Stomach (tissue), 9 donors: ENCODE data around the gene POLE3. TPM values are rescaled to one million over a fixed set of nuclear protein-coding genes. Genes with fewer than 3 reads are reported as not detected.

ENCODE experiments used
- DNase-seq, 2 donors: peaks; one replicate each; pipeline versions ENCODE4 v3.0.0 to v3.0.0-alpha.2; 2013 to 2019
- H3K27ac ChIP-seq, 5 donors: fragments of 200-600 bp in 4 of 5; sonication (generic) in 4 of 5; one replicate each; pipeline ENCODE4 v1.5.1; 2013 to 2019; ENCODE audit warnings: mild to moderate bottlenecking in 1 of 5, moderate library complexity in 1 of 5
- H3K27me3 ChIP-seq, 3 donors: fragments of 200-600 bp; sonication (generic); one replicate each; pipeline ENCODE4 v1.5.1; 2017 to 2019; ENCODE audit warnings: mixed run types in 1 of 3
- H3K36me3 ChIP-seq, 4 donors: fragments of 200-600 bp; sonication (generic); 1 replicate in 3 of 4; 2 replicates in 1 of 4; pipeline ENCODE4 v1.5.1; 2016 to 2019
- H3K4me1 ChIP-seq, 4 donors: fragments of 200-600 bp; sonication (generic); one replicate each; pipeline ENCODE4 v1.5.1; 2016 to 2019
- H3K4me3 ChIP-seq, 4 donors: fragments of 200-600 bp; sonication (generic) in 3 of 4; one replicate each; pipeline ENCODE4 v1.5.1; 2016 to 2019; ENCODE audit warnings: mild to moderate bottlenecking in 1 of 4
- H3K9me3 ChIP-seq, 4 donors: fragments of 200-600 bp; sonication (generic); one replicate each; pipeline ENCODE4 v1.5.1; 2016 to 2019
- EP300 ChIP-seq: sonication (generic); formaldehyde crosslinking; IDR thresholded peaks from one replicate; pipeline ENCODE4 v1.6.1; 2017; ENCODE audit warnings: antibody characterized with exemption
- POLR2A ChIP-seq, 4 donors: fragments of 450-650 bp; IDR thresholded peaks; one replicate each; pipeline ENCODE4 v1.6.1; 2016; ENCODE audit warnings: antibody characterized with exemption in 4 of 4, control low read depth in 2 of 4, mild to moderate bottlenecking in 1 of 4, moderate library complexity in 1 of 4
- POLR2AphosphoS5 ChIP-seq, 3 donors: sonication (generic); formaldehyde crosslinking; IDR thresholded peaks; one replicate each; pipeline ENCODE4 v1.6.1; 2016; ENCODE audit warnings: antibody characterized with exemption in 3 of 3
- WGBS, 5 donors: extraction: QIAGEN DNeasy Blood & Tissue Kit in 3 of 5; methylation state at CpG; one replicate each; pipeline versions ENCODE4 v1.1.5 to v1.1.7; 2013 to 2018; 5-methylcytosine and 5-hydroxymethylcytosine counted together
- intact Hi-C: fragments of 100-400 bp; cut with DNase I; formaldehyde crosslinking; loops from one replicate; pipeline ENCODE4 v1.15.1; 2023; ENCODE audit warnings: low total_unique reads
- polyA plus RNA-seq, 3 donors: library from polyadenylated mRNA; stranded (reverse); fragments of 200-250 nt; gene quantifications; one replicate each; pipeline ENCODE4 v1.2.3, GENCODE V29; 2013
- total RNA-seq, 5 donors: library from RNA; depleted of rRNA; stranded (reverse); fragments of >200 nt; gene quantifications; one replicate each; pipeline versions ENCODE4 v1.1.0 to v1.2.3, GENCODE V29; 2014 to 2016
- TF ChIP-seq, protein P1 (sequence below), 7 experiments: fragments of 450-650 bp in 4 of 7; fragments of 200-600 bp in 3 of 7; sonication (generic) in 3 of 7; IDR thresholded peaks; one replicate each; pipeline ENCODE4 v1.5.1; 2016 to 2019; ENCODE audit warnings: antibody characterized with exemption in 7 of 7, control low read depth in 2 of 7, mild to moderate bottlenecking in 1 of 7
- donor health status: healthy with polysubstance abuse.
- donor health status: Bipolar disorder and iron deficiency.
- donor health status: healthy.

The POLE3 gene
- total and polyA plus RNA-seq, 8 donors, result 4.1 to 47.4 (median 28.8) TPM

DNA sequence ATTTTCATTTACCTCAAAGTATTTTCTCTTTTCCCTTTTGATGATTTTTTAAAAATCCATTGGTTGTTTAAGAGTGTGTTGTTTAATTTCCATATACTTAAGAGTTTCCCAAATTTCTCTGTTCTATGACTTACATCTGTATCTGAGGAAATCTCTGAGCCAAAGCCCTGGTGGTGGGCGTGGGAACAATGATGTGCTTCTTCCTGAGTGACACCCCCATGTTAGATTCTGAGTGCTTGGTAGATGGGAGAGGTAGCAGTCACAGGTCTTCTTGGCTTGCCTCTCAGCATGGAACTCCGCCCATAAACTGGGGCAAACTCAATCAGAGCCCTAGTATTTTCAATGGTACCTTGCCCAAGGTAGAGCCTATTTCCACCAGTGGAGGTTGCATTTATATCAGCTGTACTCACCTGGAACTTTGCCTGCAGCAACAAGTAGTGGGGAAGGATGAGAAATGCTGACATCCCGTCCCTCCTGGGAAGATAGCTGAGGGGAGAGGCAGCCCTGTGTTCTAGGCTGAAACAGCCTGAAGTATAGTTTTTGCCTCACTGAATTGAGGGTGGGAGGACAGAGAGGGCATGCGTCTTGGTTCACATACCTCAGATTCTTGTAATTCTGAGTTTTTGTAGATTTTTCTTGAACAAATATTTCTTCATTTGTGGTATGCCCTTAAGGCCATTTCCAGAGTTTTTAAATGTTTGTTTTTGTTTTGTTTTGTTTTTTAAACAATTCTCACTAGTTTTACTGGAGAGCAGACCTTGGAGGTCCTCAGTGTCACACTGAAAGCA lies 26.4 kb upstream of the POLE3 start:
- Histone ChIP-seq H3K4me3 (no peak overlapping the region), H3K36me3 (no peaks in the 10 kb centered on the region), H3K27ac (no peak overlapping the region), H3K27me3 (no peaks in the 10 kb centered on the region), H3K4me1 (no peaks in the 10 kb centered on the region), H3K9me3 (no peaks in the 10 kb centered on the region)
- intact Hi-C loops, result no loop called here
- DNase-seq, result no peak
- 68 to 77% (median 76%) methylated on average over 4 of the region's 4 CpGs for WGBS, 5 donors
- TF ChIP-seq, protein P1, sequence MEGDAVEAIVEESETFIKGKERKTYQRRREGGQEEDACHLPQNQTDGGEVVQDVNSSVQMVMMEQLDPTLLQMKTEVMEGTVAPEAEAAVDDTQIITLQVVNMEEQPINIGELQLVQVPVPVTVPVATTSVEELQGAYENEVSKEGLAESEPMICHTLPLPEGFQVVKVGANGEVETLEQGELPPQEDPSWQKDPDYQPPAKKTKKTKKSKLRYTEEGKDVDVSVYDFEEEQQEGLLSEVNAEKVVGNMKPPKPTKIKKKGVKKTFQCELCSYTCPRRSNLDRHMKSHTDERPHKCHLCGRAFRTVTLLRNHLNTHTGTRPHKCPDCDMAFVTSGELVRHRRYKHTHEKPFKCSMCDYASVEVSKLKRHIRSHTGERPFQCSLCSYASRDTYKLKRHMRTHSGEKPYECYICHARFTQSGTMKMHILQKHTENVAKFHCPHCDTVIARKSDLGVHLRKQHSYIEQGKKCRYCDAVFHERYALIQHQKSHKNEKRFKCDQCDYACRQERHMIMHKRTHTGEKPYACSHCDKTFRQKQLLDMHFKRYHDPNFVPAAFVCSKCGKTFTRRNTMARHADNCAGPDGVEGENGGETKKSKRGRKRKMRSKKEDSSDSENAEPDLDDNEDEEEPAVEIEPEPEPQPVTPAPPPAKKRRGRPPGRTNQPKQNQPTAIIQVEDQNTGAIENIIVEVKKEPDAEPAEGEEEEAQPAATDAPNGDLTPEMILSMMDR (IDR thresholded peaks at IDR 0.05), result no peak
- TF ChIP-seq POLR2A (IDR thresholded peaks at IDR 0.05), result no peak
- TF ChIP-seq EP300, result no peak
- no peak for TF ChIP-seq POLR2AphosphoS5 (IDR thresholded peaks at IDR 0.05)

DNA sequence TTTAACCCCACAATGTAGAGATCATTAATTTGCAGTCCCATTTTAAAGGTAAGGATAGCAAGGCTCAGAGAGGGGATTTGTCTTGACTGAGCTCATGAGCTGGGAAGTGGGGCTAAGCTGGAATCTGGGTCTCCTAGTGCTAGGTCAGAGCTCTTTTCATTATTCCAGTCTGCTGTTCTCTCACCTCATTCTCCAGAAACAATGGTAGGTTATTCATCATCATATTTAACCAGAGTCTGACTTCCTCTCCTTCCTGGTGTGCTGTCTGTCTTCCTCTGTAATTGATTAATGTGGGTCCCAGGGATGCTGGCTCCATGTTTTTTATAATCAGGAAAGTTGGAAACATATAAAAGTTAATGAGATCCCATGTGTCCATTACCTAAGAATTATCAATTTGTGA lies 20.7 kb upstream of the POLE3 start:
- H3K4me3 ChIP-seq, result no peak overlapping the region
- H3K36me3 ChIP-seq, result no peaks in the 10 kb centered on the region
- H3K4me1 ChIP-seq, result no peaks in the 10 kb centered on the region
- no peaks in the 10 kb centered on the region for H3K27me3 ChIP-seq
- no peak for DNase-seq
- H3K27ac ChIP-seq, result no peak overlapping the region
- intact Hi-C loops, result no loop called here
- TF ChIP-seq POLR2A (IDR thresholded peaks at IDR 0.05) (no peak), EP300 (no peak), POLR2AphosphoS5 (IDR thresholded peaks at IDR 0.05) (no peak)
- TF ChIP-seq, protein P1 (IDR thresholded peaks at IDR 0.05), result no peak
- no peaks in the 10 kb centered on the region for H3K9me3 ChIP-seq

DNA sequence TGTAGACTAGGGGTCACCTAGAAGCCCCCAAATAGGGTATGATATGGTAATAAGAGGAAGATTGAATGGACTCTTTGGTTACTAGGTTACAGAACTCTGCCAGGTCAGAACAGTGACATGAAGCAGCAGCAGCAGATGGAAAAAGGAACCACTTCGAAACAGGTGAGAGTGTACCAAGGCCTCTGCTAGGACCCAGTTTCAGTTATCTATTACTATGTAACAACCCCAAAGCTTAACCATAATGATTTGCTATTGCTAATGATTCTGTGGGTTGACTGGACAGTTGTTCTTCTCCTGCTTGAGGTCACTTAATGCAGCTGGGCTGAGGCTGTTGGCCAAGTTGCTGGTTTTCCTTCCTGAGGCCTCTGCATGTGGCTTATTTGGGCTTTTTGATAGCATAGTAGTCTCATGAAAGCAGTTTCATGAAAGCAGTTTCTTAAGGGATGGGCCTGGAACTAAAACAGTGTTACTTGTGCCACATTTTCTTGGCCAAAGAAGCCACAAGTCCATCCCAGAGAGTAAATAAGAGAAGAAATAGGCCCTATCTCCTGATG lies 17.7 kb upstream of the POLE3 start:
- Histone ChIP-seq H3K27me3 (no peaks in the 10 kb centered on the region), H3K9me3 (no peaks in the 10 kb centered on the region), H3K36me3 (no peaks in the 10 kb centered on the region), H3K27ac (no peak overlapping the region), H3K4me3 (no peak overlapping the region), H3K4me1 (no peaks in the 10 kb centered on the region)
- WGBS, 5 donors, result 88 to 96% (median 95%) methylated on average over 1 of the region's 1 CpG
- intact Hi-C loops, result no loop called here
- TF ChIP-seq POLR2A (IDR thresholded peaks at IDR 0.05) (no peak), POLR2AphosphoS5 (IDR thresholded peaks at IDR 0.05) (no peak), EP300 (no peak)
- TF ChIP-seq, protein P1 (IDR thresholded peaks at IDR 0.05), result no peak
- DNase-seq, result peak in 1 of 2 donors; percentile 27

DNA sequence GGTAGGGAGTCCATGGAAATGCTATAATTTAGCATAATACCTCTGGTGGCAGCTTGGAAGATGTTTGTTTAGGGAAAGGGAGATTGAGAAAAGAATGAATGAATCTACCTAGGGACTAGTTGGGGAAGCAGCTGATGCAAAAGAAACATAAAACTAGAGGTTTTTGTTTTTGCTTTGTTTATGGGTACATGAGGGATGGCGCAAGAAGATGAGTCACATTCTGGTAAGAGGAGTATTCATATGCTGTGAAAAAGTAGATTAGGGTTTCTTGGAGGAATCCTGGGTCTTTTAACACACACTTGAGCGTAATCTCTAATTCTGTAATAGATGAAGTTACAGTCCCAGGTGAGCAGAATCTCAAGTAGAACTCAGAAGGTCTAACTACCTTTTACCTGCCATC lies 17.2 kb upstream of the POLE3 start:
- no peak for DNase-seq
- no peaks in the 10 kb centered on the region for H3K36me3 ChIP-seq
- no peak for TF ChIP-seq POLR2A (IDR thresholded peaks at IDR 0.05)
- TF ChIP-seq EP300, result no peak
- TF ChIP-seq, protein P1 (IDR thresholded peaks at IDR 0.05), result no peak
- no peak for TF ChIP-seq POLR2AphosphoS5 (IDR thresholded peaks at IDR 0.05)
- no peaks in the 10 kb centered on the region for H3K27me3 ChIP-seq
- H3K4me1 ChIP-seq, result no peaks in the 10 kb centered on the region
- H3K4me3 ChIP-seq, result no peak overlapping the region
- no peak overlapping the region for H3K27ac ChIP-seq
- intact Hi-C loops, result no loop called here
- H3K9me3 ChIP-seq, result no peaks in the 10 kb centered on the region
- WGBS, 5 donors, result 90 to 96% (median 93%) methylated on average over 2 of the region's 2 CpGs
